Stimulated activated effector memory CD8-positive, alpha-beta T cell treated with anti-CD3 and anti-CD28 coated beads, Interleukin-12 subunit alpha, Interleukin-12 subunit beta, amount 100 ng/mL, for 72 hours (primary cell): ENCODE data around the gene RNF123.
"Not testable (repeated sequence)": the region's sequence is repeated elsewhere in the genome, so short reads cannot be mapped to it uniquely, and the experiment has no call there.

Experiments used
- ATAC-seq: fragments of 150-1000 bp; cut with Tn5 transposase; 2 replicates; pipeline ENCODE4 v1.10.0; 2021
- DNase-seq, 2 donors: peaks; one replicate each; pipeline ENCODE4 v3.0.0; 2021 to 2022; ENCODE audit warnings: low spot score in 2 of 2
- H3K27ac Mint-ChIP-seq: one replicate; pipeline ENCODE4 v1.8.0; 2022; ENCODE audit warnings: mild to moderate bottlenecking, mixed read lengths
- H3K36me3 Mint-ChIP-seq: one replicate; pipeline ENCODE4 v1.8.0; 2022; ENCODE audit warnings: mild to moderate bottlenecking, mixed read lengths
- H3K4me1 Mint-ChIP-seq: one replicate; pipeline ENCODE4 v1.8.0; 2022; ENCODE audit warnings: mixed read lengths
- H3K4me3 Mint-ChIP-seq: one replicate; pipeline ENCODE4 v1.8.0; 2022; ENCODE audit warnings: mild to moderate bottlenecking, mixed read lengths
- H3K9me3 Mint-ChIP-seq: one replicate; pipeline ENCODE4 v1.8.0; 2022; ENCODE audit warnings: mixed read lengths

RNF123 gene

GRCh38 chr3:49684453-49684852 is 4.9 kb upstream of the RNF123 start:
- not testable (repeated sequence) for H3K4me3 Mint-ChIP-seq, DNase-seq, ATAC-seq, H3K27ac Mint-ChIP-seq, H3K9me3 Mint-ChIP-seq
- Mint-ChIP-seq H3K36me3 (peaks cover 39% of the 10 kb centered on the region), H3K4me1 (peaks cover 34% of the 10 kb centered on the region)

GRCh38 chr3:49685103-49685502 is 4.3 kb upstream of the RNF123 start:
- DNase-seq, H3K27ac Mint-ChIP-seq, ATAC-seq, H3K9me3 Mint-ChIP-seq: not testable (repeated sequence)
- Mint-ChIP-seq H3K4me3 (peak overlapping the region; percentile 56), H3K36me3 (peaks cover 37% of the 10 kb centered on the region), H3K4me1 (peaks cover 37% of the 10 kb centered on the region)

- not testable (repeated sequence) for H3K27ac Mint-ChIP-seq, H3K9me3 Mint-ChIP-seq, DNase-seq, ATAC-seq
- H3K4me3 Mint-ChIP-seq, result peak overlapping the region; percentile 56
- H3K36me3 Mint-ChIP-seq, result peaks cover 30% of the 10 kb centered on the region
- H3K4me1 Mint-ChIP-seq, result peaks cover 37% of the 10 kb centered on the region
These were observed 3.5 kb upstream of the RNF123 start for GRCh38 chr3:49685846-49686245.

GRCh38 chr3:49686346-49686745 is 3.0 kb upstream of the RNF123 start:
- Mint-ChIP-seq H3K4me1 (peaks cover 42% of the 10 kb centered on the region), H3K36me3 (peaks cover 28% of the 10 kb centered on the region), H3K4me3 (peak overlapping the region; percentile 56)
- not testable (repeated sequence) for H3K27ac Mint-ChIP-seq, H3K9me3 Mint-ChIP-seq, DNase-seq
- ATAC-seq, result peak; percentile 0

GRCh38 chr3:49686769-49687423 is 2.5 kb upstream of the RNF123 start:
- DNase-seq, result peak; percentile 26 to 70
- peaks cover 28% of the 10 kb centered on the region for H3K36me3 Mint-ChIP-seq
- H3K4me3 Mint-ChIP-seq, result peak overlapping the region; percentile 56
- ATAC-seq, result peak; percentile 49
- not testable (repeated sequence) for H3K9me3 Mint-ChIP-seq, H3K27ac Mint-ChIP-seq
- H3K4me1 Mint-ChIP-seq, result peaks cover 45% of the 10 kb centered on the region

- H3K27ac Mint-ChIP-seq, H3K9me3 Mint-ChIP-seq, ATAC-seq, DNase-seq: not testable (repeated sequence)
- peaks cover 47% of the 10 kb centered on the region for H3K4me1 Mint-ChIP-seq
- H3K4me3 Mint-ChIP-seq, result peak overlapping the region; percentile 56
- peaks cover 30% of the 10 kb centered on the region for H3K36me3 Mint-ChIP-seq
These were observed 1.9 kb upstream of the RNF123 start for GRCh38 chr3:49687424-49687795.

GRCh38 chr3:49688338-49689045 is 865 bp upstream of the RNF123 start:
- not testable (repeated sequence) for H3K9me3 Mint-ChIP-seq, DNase-seq, ATAC-seq
- peaks cover 51% of the 10 kb centered on the region for H3K4me1 Mint-ChIP-seq
- peak overlapping the region; percentile 99 for H3K27ac Mint-ChIP-seq
- peaks cover 28% of the 10 kb centered on the region for H3K36me3 Mint-ChIP-seq
- H3K4me3 Mint-ChIP-seq, result peak overlapping the region; percentile 97

GRCh38 chr3:49689908-49690624 is 709 bp downstream of the RNF123 start:
- DNase-seq, ATAC-seq, H3K9me3 Mint-ChIP-seq: not testable (repeated sequence)
- H3K4me1 Mint-ChIP-seq, result peaks cover 61% of the 10 kb centered on the region
- H3K36me3 Mint-ChIP-seq, result peaks cover 19% of the 10 kb centered on the region
- H3K27ac Mint-ChIP-seq, result peak overlapping the region; percentile 99
- H3K4me3 Mint-ChIP-seq, result peak overlapping the region; percentile 97

GRCh38 chr3:49690856-49691255 is 1.5 kb downstream of the RNF123 start:
- ATAC-seq, DNase-seq, H3K9me3 Mint-ChIP-seq: not testable (repeated sequence)
- H3K4me3 Mint-ChIP-seq, result peak overlapping the region; percentile 97
- H3K36me3 Mint-ChIP-seq, result peaks cover 19% of the 10 kb centered on the region
- H3K27ac Mint-ChIP-seq, result peak overlapping the region; percentile 99
- H3K4me1 Mint-ChIP-seq, result peaks cover 57% of the 10 kb centered on the region

GRCh38 chr3:49691481-49691880 is 2.1 kb downstream of the RNF123 start:
- not testable (repeated sequence) for H3K9me3 Mint-ChIP-seq, ATAC-seq, DNase-seq
- peak overlapping the region; percentile 99 for H3K27ac Mint-ChIP-seq
- peaks cover 19% of the 10 kb centered on the region for H3K36me3 Mint-ChIP-seq
- H3K4me1 Mint-ChIP-seq, result peaks cover 57% of the 10 kb centered on the region
- peak overlapping the region; percentile 97 for H3K4me3 Mint-ChIP-seq

- not testable (repeated sequence) for H3K27ac Mint-ChIP-seq, ATAC-seq, H3K4me3 Mint-ChIP-seq, DNase-seq, H3K36me3 Mint-ChIP-seq, H3K9me3 Mint-ChIP-seq
- peaks cover 37% of the 10 kb centered on the region for H3K4me1 Mint-ChIP-seq
These were observed 5.2 kb downstream of the RNF123 start for GRCh38 chr3:49694409-49695070.

GRCh38 chr3:49695350-49696015 is 6.1 kb downstream of the RNF123 start:
- not testable (repeated sequence) for H3K9me3 Mint-ChIP-seq, ATAC-seq, DNase-seq, H3K27ac Mint-ChIP-seq, H3K36me3 Mint-ChIP-seq, H3K4me3 Mint-ChIP-seq
- H3K4me1 Mint-ChIP-seq, result peaks cover 27% of the 10 kb centered on the region

- no peak for ATAC-seq
- H3K9me3 Mint-ChIP-seq, result no peaks in the 10 kb centered on the region
- H3K36me3 Mint-ChIP-seq, result peaks cover 6% of the 10 kb centered on the region
- peaks cover 7% of the 10 kb centered on the region for H3K4me1 Mint-ChIP-seq
- H3K4me3 Mint-ChIP-seq, result no peak overlapping the region
- DNase-seq, result no peak
- H3K27ac Mint-ChIP-seq, result peak overlapping the region; percentile 71
These were observed 10.1 kb downstream of the RNF123 start for GRCh38 chr3:49699281-49699979.

GRCh38 chr3:49700014-49700413 is 10.7 kb downstream of the RNF123 start:
- ATAC-seq (no peak), DNase-seq (no peak)
- Mint-ChIP-seq H3K4me3 (no peak overlapping the region), H3K27ac (peak overlapping the region; percentile 71), H3K9me3 (no peaks in the 10 kb centered on the region), H3K4me1 (peaks cover 7% of the 10 kb centered on the region), H3K36me3 (peaks cover 6% of the 10 kb centered on the region)
